Heart left ventricle (tissue), 16 donors: ENCODE measurements around the gene UACA. TPM values are rescaled to one million over a fixed set of nuclear protein-coding genes. Genes with fewer than 3 reads are reported as not detected.
A peak's percentile ranks its signal among the peaks of the same experiment; 100 is the strongest.

ENCODE experiments used
- ATAC-seq, 4 donors: fragments of 200-7000 bp; cut with Tn5 transposase; one replicate each; pipeline ENCODE4 v1.9.1; 2020 to 2022; ENCODE audit warnings: moderate library complexity in 4 of 4, mild to moderate bottlenecking in 3 of 4, moderate number of reproducible peaks in 1 of 4
- DNase-seq, 5 donors: peaks; one replicate each; pipeline ENCODE4 v3.0.0-alpha.2; 2020
- H3K27ac ChIP-seq, 12 donors: fragments of 200-600 bp; sonication (generic) in 4 of 12; one replicate each; pipeline versions ENCODE4 v1.5.0 to v1.8.0; 2016 to 2022; ENCODE audit warnings: mild to moderate bottlenecking in 2 of 12
- H3K27me3 ChIP-seq, 9 donors: fragments of 200-600 bp; sonication (generic) in 2 of 9; one replicate each; pipeline versions ENCODE4 v1.5.1 to v1.8.0; 2016 to 2022; ENCODE audit warnings: mild to moderate bottlenecking in 3 of 9
- H3K36me3 ChIP-seq, 9 donors: fragments of 200-600 bp; sonication (generic) in 2 of 9; one replicate each; pipeline versions ENCODE4 v1.5.0 to v1.8.0; 2018 to 2022; ENCODE audit warnings: mild to moderate bottlenecking in 2 of 9
- H3K4me1 ChIP-seq, 12 donors: fragments of 200-600 bp; sonication (generic) in 4 of 12; one replicate each; pipeline versions ENCODE4 v1.5.0 to v1.8.0; 2016 to 2022; ENCODE audit warnings: mild to moderate bottlenecking in 3 of 12
- H3K4me3 ChIP-seq, 12 donors: fragments of 200-600 bp; sonication (generic) in 4 of 12; one replicate each; pipeline versions ENCODE4 v1.5.0 to v1.8.0; 2017 to 2022; ENCODE audit warnings: mild to moderate bottlenecking in 9 of 12, moderate library complexity in 4 of 12
- H3K9me3 ChIP-seq, 12 donors: fragments of 200-600 bp; sonication (generic) in 4 of 12; one replicate each; pipeline versions ENCODE4 v1.5.0 to v1.8.0; 2016 to 2022; ENCODE audit warnings: mild to moderate bottlenecking in 1 of 12
- CTCF ChIP-seq, 12 donors: fragments of 200-600 bp; sonication (generic) in 4 of 12; IDR thresholded peaks; one replicate each; pipeline versions ENCODE4 v1.5.0 to v1.8.0; 2018 to 2022; ENCODE audit warnings: antibody characterized with exemption in 12 of 12, mild to moderate bottlenecking in 5 of 12
- POLR2A ChIP-seq, 2 donors: fragments of 450-650 bp; IDR thresholded peaks; one replicate each; pipeline ENCODE4 v1.6.1; 2017; ENCODE audit warnings: antibody characterized with exemption in 2 of 2, mild to moderate bottlenecking in 2 of 2, moderate library complexity in 2 of 2
- WGBS, 4 donors: extraction: QIAGEN DNeasy Blood & Tissue Kit in 2 of 4; methylation state at CpG; one replicate each; pipeline versions ENCODE4 v1.1.5 to v1.1.7; 2013 to 2018; 5-methylcytosine and 5-hydroxymethylcytosine counted together
- intact Hi-C, 10 donors: fragments of 100-400 bp; cut with DNase I; formaldehyde crosslinking; loops; one replicate each; pipeline versions ENCODE4 v1.11.1 to v1.14.2; 2022
- polyA plus RNA-seq, 2 donors: library from polyadenylated mRNA; stranded (reverse); fragments of 200-250 nt; gene quantifications; one replicate each; pipeline ENCODE4 v1.2.3, GENCODE V29; 2013
- total RNA-seq, 9 donors: library from RNA; depleted of rRNA in 2 of 9; stranded (reverse); fragments of >200 nt in 2 of 9; fragmentation: NEBNext Ultra II Directional in 3 of 9; extraction: Animal tissue kit (Norgen Biotek cat#: 25700) in 3 of 9; gene quantifications; one replicate each; pipeline versions ENCODE4 v1.1.0 to v1.2.4, GENCODE V29; 2016 to 2023
- donor health status: ischemic (EF 13 %, LVEDD 7.1; RV severe dilation, severe dysfunction).
- donor health status: healthy with polysubstance abuse.
- donor health status: DM: no; HTN: yes; CAD: no.
- donor health status: DM: no; HTN: no; CAD: no.
- donor health status: ischemic (EF 25% LVEDD 6.9; RV normal size, moderate dysfunction).
- donor health status: ischemic (EF 25% LVEDD 5.7; RV mildly dilated, moderate dysfunction).
- donor health status: healthy.
- donor health status: DM: yes; HTN: yes; CAD: no.
- donor health status: ischemic (EF 35%, LVEDD 5.7; RV mildly dilated, moderate dysfunction).
- donor health status: nonischemic (EF 11% LVEDD 7.7; RV severe dilation, severe dysfunction).
- donor health status: DM: yes; HTN: yes; CAD: no.
- donor health status: PGD.
- donor health status: ischemic (EF 29% LVEDD 5.4; RV normal size, mild dysfunction).
- donor health status: nonischemic (EF 23%, LVEDD 6.1; RV moderate dilation, normal function).

Gene UACA
- total and polyA plus RNA-seq, 11 donors = 10.7 to 57.1 (median 49.0) TPM

- TF ChIP-seq CTCF (IDR thresholded peaks at IDR 0.05) (no peak), POLR2A (IDR thresholded peaks at IDR 0.05) (no peak)
- H3K4me3 ChIP-seq = peak overlapping the region in 8 of 12 donors; percentile 2 to 55 (median 42)
- H3K4me1 ChIP-seq = peaks cover 4 to 76% (median 47%) of the 10 kb centered on the region in 12 donors
- peaks cover 0 to 17% (median 0%) of the 10 kb centered on the region in 12 donors for H3K9me3 ChIP-seq
- H3K27ac ChIP-seq = peak overlapping the region; percentile 27 to 74 (median 63)
- intact Hi-C loops = loop anchor here in 2 of 10 donors (5.0 to 10.0 kb wide), 2 partner anchors 59 to 62 kb away; partner anchors contain the start of gene UACA (in 2 of the 2)
- ATAC-seq (peak; percentile 15 to 61 (median 52)), DNase-seq (no peak)
- no peaks in the 10 kb centered on the region for H3K36me3 ChIP-seq
- 54 to 68% (median 59%) methylated on average over 7 of the region's 7 CpGs for WGBS, 4 donors
- H3K27me3 ChIP-seq = no peaks in the 10 kb centered on the region
These were observed 60.1 kb downstream of the UACA start for GRCh38 chr15:70703096-70703878.

- intact Hi-C loops = loop anchor here in 3 of 10 donors (1.0 to 10.0 kb wide), 3 partner anchors 60 to 62 kb away; partner anchors contain the start of gene UACA (in 3 of the 3)
- no peaks in the 10 kb centered on the region for H3K27me3 ChIP-seq
- H3K36me3 ChIP-seq = no peaks in the 10 kb centered on the region
- WGBS, 4 donors = 25 to 38% (median 33%) methylated on average over 2 of the region's 2 CpGs
- peak overlapping the region in 11 of 12 donors; percentile 36 to 74 (median 64) for H3K27ac ChIP-seq
- no peak for DNase-seq
- peak overlapping the region in 10 of 12 donors; percentile 25 to 55 (median 42) for H3K4me3 ChIP-seq
- peaks cover 4 to 83% (median 54%) of the 10 kb centered on the region in 12 donors for H3K4me1 ChIP-seq
- no peak for TF ChIP-seq POLR2A (IDR thresholded peaks at IDR 0.05)
- TF ChIP-seq CTCF (IDR thresholded peaks at IDR 0.05) = no peak
- peak in 3 of 4 donors; percentile 26 to 38 (median 34) for ATAC-seq
- H3K9me3 ChIP-seq = peaks cover 0 to 10% (median 0%) of the 10 kb centered on the region in 12 donors
These were observed 60.8 kb downstream of the UACA start for GRCh38 chr15:70702584-70702983.

GRCh38 chr15:70701891-70702568 is 61.3 kb downstream of the UACA start:
- DNase-seq (peak in 2 of 5 donors; percentile 23 to 38), ATAC-seq (peak; percentile 77 to 86 (median 80))
- TF ChIP-seq POLR2A (IDR thresholded peaks at IDR 0.05) (peak in 1 of 2 donors; percentile 50), CTCF (IDR thresholded peaks at IDR 0.05) (no peak)
- Histone ChIP-seq H3K27me3 (no peaks in the 10 kb centered on the region), H3K4me1 (peaks cover 4 to 87% (median 59%) of the 10 kb centered on the region in 12 donors), H3K4me3 (peak overlapping the region in 10 of 12 donors; percentile 25 to 55 (median 42)), H3K27ac (peak overlapping the region in 11 of 12 donors; percentile 36 to 74 (median 64)), H3K36me3 (peaks cover 0 to 4% (median 0%) of the 10 kb centered on the region in 9 donors), H3K9me3 (peaks cover 0 to 4% (median 0%) of the 10 kb centered on the region in 12 donors)
- 7 to 15% (median 11%) methylated on average over 9 of the region's 9 CpGs for WGBS, 4 donors
- intact Hi-C loops = loop anchor here in 3 of 10 donors (1.0 to 10.0 kb wide), 3 partner anchors 60 to 63 kb away; partner anchors contain the start of gene UACA (in 3 of the 3)
